GM12878 (cell line): Measurements from ENCODE around the gene SPRR2E.

Experiments used
- BCL11A ChIP-seq: IDR thresholded peaks from 2 replicates; pipeline ENCODE4 v1.6.1; 2011; ENCODE audit warnings: low read depth, low read length
- SMC3 ChIP-seq: IDR thresholded peaks from 2 replicates; pipeline ENCODE4 v1.6.1; 2011; ENCODE audit warnings: low read length, improper control_type of control experiment, borderline replicate concordance
- TF ChIP-seq, protein P1 (sequence below), 3 experiments: IDR thresholded peaks in 2 of 3; conservative IDR thresholded peaks in 1 of 3; 2 replicates each; pipeline ENCODE4 v1.5.1; 2011; ENCODE audit warnings: low read depth in 3 of 3, low read length in 3 of 3, mild to moderate bottlenecking in 3 of 3, control low read depth in 2 of 3, moderate library complexity in 2 of 3, inconsistent platforms in 1 of 3, mixed read lengths in 1 of 3; ENCODE audit not compliant: control insufficient read depth in 2 of 3, insufficient read depth in 1 of 3; ENCODE audit errors: extremely low read depth in 1 of 3

DNA sequence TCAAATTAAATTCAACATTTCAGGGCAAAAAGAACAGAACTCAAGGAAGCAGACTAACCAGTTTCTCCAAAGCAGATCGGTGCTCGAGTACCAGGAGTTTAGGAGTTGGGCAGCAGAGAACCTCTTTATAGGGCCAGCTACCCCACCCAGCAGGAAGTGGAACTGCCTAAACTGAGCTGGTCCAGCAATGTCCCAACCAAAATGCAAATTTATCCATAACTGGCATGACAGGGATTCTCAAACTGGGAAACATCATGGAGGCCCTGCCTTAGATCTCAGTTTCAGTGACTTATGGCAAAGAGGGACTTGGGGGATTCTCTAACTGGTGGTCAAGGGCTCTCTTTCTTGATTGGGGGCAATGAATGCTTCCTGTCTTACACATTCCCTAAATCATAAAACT lies 22.8 kb downstream of the SPRR2E start, which contains the start of gene SPRR2B:
- TF ChIP-seq BCL11A, result no peak
- TF ChIP-seq, protein P1, sequence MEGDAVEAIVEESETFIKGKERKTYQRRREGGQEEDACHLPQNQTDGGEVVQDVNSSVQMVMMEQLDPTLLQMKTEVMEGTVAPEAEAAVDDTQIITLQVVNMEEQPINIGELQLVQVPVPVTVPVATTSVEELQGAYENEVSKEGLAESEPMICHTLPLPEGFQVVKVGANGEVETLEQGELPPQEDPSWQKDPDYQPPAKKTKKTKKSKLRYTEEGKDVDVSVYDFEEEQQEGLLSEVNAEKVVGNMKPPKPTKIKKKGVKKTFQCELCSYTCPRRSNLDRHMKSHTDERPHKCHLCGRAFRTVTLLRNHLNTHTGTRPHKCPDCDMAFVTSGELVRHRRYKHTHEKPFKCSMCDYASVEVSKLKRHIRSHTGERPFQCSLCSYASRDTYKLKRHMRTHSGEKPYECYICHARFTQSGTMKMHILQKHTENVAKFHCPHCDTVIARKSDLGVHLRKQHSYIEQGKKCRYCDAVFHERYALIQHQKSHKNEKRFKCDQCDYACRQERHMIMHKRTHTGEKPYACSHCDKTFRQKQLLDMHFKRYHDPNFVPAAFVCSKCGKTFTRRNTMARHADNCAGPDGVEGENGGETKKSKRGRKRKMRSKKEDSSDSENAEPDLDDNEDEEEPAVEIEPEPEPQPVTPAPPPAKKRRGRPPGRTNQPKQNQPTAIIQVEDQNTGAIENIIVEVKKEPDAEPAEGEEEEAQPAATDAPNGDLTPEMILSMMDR (IDR thresholded peaks at IDR 0.05 in 2 of 3, conservative IDR thresholded peaks at IDR 0.05 in 1 of 3; ENCODE audit: control insufficient read depth in 2 of 3, extremely low read depth in 1 of 3, insufficient read depth in 1 of 3, low read depth in 3 of 3, low read length in 3 of 3), result no peak
- TF ChIP-seq SMC3, result no peak
